PC-9 (cell line): ENCODE data around the gene NEU1. TPM values are rescaled to one million over a fixed set of nuclear protein-coding genes. Genes with fewer than 3 reads are reported as not detected.
"Not testable (repeated sequence)": the region's sequence is repeated elsewhere in the genome, so short reads cannot be mapped to it uniquely, and the experiment has no call there.

Experiments
- BruUV-seq: library from RNA; stranded (reverse); fragments of 400-500 nt; replicated peaks from 2 replicates; lab custom pipeline; 2021; lab: Mats Ljungman, UMichigan
- CTCF ChIA-PET: fragments of 300-600 bp; sonication (Branson Sonifier 250); formaldehyde crosslinking; loops from one replicate; lab custom pipeline; 2022; ENCODE audit warnings: antibody characterized with exemption; lab: Charles Lee
- POLR2A ChIA-PET: fragments of 300-600 bp; sonication (Branson Sonifier 250); formaldehyde crosslinking; loops from one replicate; lab custom pipeline; 2022; ENCODE audit warnings: antibody characterized with exemption; ENCODE audit not compliant: unreplicated experiment; lab: Charles Lee
- DNase-seq, 2 experiments: peaks; one replicate each; pipeline versions ENCODE4 v3.0.0 to v3.0.0-alpha.2; 2015 to 2022; ENCODE audit warnings: mixed read lengths in 1 of 2
- H2AFZ ChIP-seq: fragments of 200-600 bp; sonication (generic); 2 replicates; pipeline ENCODE4 v1.8.1; 2017; ENCODE audit warnings: antibody characterized with exemption
- H3F3A ChIP-seq: fragments of 200-600 bp; sonication (generic); 2 replicates; pipeline ENCODE4 v1.8.1; 2017; ENCODE audit warnings: antibody characterized with exemption, mild to moderate bottlenecking, low read depth; ENCODE audit not compliant: insufficient read depth
- H3K27ac ChIP-seq: fragments of 200-600 bp; sonication (generic); 2 replicates; pipeline ENCODE4 v1.6.1; 2016; ENCODE audit warnings: mixed run types
- H3K27me3 ChIP-seq: fragments of 200-600 bp; sonication (generic); 2 replicates; pipeline ENCODE4 v1.6.1; 2016; ENCODE audit warnings: low read depth, mixed run types; ENCODE audit not compliant: insufficient read depth
- H3K36me3 ChIP-seq: fragments of 200-600 bp; sonication (generic); 2 replicates; pipeline ENCODE4 v1.6.1; 2016; ENCODE audit warnings: low read depth, mixed run types
- H3K4me1 ChIP-seq: fragments of 200-600 bp; sonication (generic); replicated peaks from 2 replicates; pipeline ENCODE4 v1.6.1; 2016; ENCODE audit warnings: mixed run types; ENCODE audit not compliant: insufficient read depth
- H3K4me2 ChIP-seq: fragments of 200-600 bp; sonication (generic); 2 replicates; pipeline ENCODE4 v1.6.1; 2017; ENCODE audit warnings: mixed run types
- H3K4me3 ChIP-seq: fragments of 200-600 bp; sonication (generic); 2 replicates; pipeline ENCODE4 v1.6.1; 2016; ENCODE audit warnings: mixed run types
- H3K79me2 ChIP-seq: fragments of 200-600 bp; sonication (generic); 2 replicates; pipeline ENCODE4 v1.6.1; 2017; ENCODE audit warnings: low read depth, mixed run types
- H3K9me2 ChIP-seq: fragments of 200-600 bp; sonication (generic); 2 replicates; pipeline ENCODE4 v1.8.1; 2017; ENCODE audit warnings: mild to moderate bottlenecking; ENCODE audit not compliant: insufficient read depth
- H3K9me3 ChIP-seq: fragments of 200-600 bp; sonication (generic); 2 replicates; pipeline ENCODE4 v1.8.1; 2016; ENCODE audit warnings: low read depth; ENCODE audit not compliant: insufficient read depth
- H4K20me1 ChIP-seq: fragments of 200-600 bp; sonication (generic); 2 replicates; pipeline ENCODE4 v1.8.1; 2017; ENCODE audit not compliant: insufficient read depth
- CTCF ChIP-seq: fragments of 200-600 bp; sonication (generic); conservative IDR thresholded peaks from 2 replicates; pipeline ENCODE4 v1.6.1; 2017; ENCODE audit warnings: mixed run types, antibody characterized with exemption, mild to moderate bottlenecking, moderate library complexity
- EZH2 ChIP-seq: fragments of 200-600 bp; sonication (generic); IDR thresholded peaks from 2 replicates; pipeline ENCODE4 v1.8.0; 2017; ENCODE audit warnings: antibody characterized with exemption, low read depth
- intact Hi-C: fragments of 100-400 bp; cut with micrococcal nuclease; formaldehyde crosslinking; loops from one replicate; pipeline ENCODE4 v1.10.0; 2022; ENCODE audit not compliant: unreplicated experiment
- total RNA-seq: library from RNA; stranded (reverse); gene quantifications from 2 replicates; pipeline ENCODE4 v1.2.3, GENCODE V29; 2021

The NEU1 gene
- total RNA-seq, 1 experiment from 2014 or later: 23.4 TPM

DNA sequence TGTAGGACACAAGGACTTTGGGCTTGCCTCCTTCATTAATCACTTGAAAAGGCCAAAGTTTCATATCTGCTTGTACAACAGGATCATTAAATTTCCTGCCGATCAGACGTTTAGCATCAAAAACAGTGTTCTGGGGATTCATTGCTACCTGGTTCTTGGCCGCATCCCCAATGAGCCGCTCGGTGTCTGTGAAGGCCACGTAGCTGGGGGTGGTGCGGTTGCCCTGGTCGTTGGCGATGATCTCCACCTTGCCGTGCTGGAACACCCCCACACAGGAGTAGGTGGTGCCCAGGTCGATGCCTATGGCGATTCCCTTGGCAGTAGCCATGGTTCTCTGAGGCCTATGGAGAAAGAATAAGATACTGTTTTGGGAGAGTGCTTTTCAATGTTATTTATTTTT lies 51.0 kb downstream of the NEU1 start:
- BruUV-seq: no TSS peak

DNA sequence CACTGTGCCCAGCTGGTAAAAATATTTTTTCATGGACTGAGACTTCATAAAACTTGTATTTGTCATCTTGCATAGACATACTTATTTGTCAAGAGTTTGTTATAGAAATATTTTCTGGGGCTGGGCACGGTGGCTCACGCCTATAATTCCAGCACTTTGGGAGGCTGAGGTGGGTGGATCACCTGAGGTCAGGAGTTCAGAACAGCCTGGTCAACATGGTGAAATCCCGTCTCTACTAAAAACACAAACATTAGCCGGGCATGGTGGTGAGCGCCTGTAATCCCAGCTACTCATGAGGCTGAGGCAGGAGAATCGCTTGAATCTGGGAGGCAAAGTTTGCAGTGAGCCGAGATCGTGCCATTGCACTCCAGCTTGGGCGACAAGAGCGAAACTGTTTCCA lies 54.0 kb downstream of the NEU1 start:
- H3K9me3 ChIP-seq, DNase-seq, H3K4me3 ChIP-seq, H4K20me1 ChIP-seq, intact Hi-C loops, H3K4me2 ChIP-seq, H2AFZ ChIP-seq, H3K27ac ChIP-seq, H3K36me3 ChIP-seq, H3K9me2 ChIP-seq, BruUV-seq, H3K27me3 ChIP-seq: not testable (repeated sequence)
- H3F3A ChIP-seq: peaks cover 20% of the 10 kb centered on the region
- CTCF ChIA-PET: interaction anchor here (0.6 kb wide), 1 partner anchor 54 kb away, joined by 3 read pairs; the partner anchor contains the start of gene NEU1
- H3K79me2 ChIP-seq: peaks cover 44% of the 10 kb centered on the region
- POLR2A ChIA-PET: interaction anchor here (0.7 kb wide), 1 partner anchor 14 kb away, joined by 3 read pairs; no protein-coding TSS in a partner anchor
- peaks cover 14% of the 10 kb centered on the region for H3K4me1 ChIP-seq

More for the DNA sequence above, 51.0 kb downstream of the NEU1 start:
- H2AFZ ChIP-seq: no peak overlapping the region
- peaks cover 31% of the 10 kb centered on the region for H3F3A ChIP-seq
- ChIA-PET CTCF (interaction anchor here (0.7 kb wide), 1 partner anchor 23 kb away, joined by 3 read pairs; no protein-coding TSS in a partner anchor), POLR2A (no interaction called here)
- no peaks in the 10 kb centered on the region for H3K9me3 ChIP-seq
- H3K4me1 ChIP-seq: peaks cover 19% of the 10 kb centered on the region
- H3K4me3 ChIP-seq: no peak overlapping the region
- H3K4me2 ChIP-seq: no peak overlapping the region
- no peaks in the 10 kb centered on the region for H3K27me3 ChIP-seq
- no peak overlapping the region for H3K27ac ChIP-seq
- peaks cover 26% of the 10 kb centered on the region for H3K79me2 ChIP-seq
- no peaks in the 10 kb centered on the region for H3K36me3 ChIP-seq
- TF ChIP-seq CTCF: no peak
- no peak for TF ChIP-seq EZH2
- no peaks in the 10 kb centered on the region for H3K9me2 ChIP-seq
- intact Hi-C loops: no loop called here
- no peaks in the 10 kb centered on the region for H4K20me1 ChIP-seq
- no peak for DNase-seq

Other genes with a start within 250 kb of the NEU1 start
- not detected in 2 replicates for gene AIF1, start 247.6 kb downstream of the NEU1 start, total RNA-seq
- 182 and 192 TPM in 2 replicates for gene PRRC2A, start 242.1 kb downstream of the NEU1 start, total RNA-seq
- 336 and 358 TPM in 2 replicates for gene BAG6, start 210.2 kb downstream of the NEU1 start, total RNA-seq
- 2.7 and 2.9 TPM in 2 replicates for gene APOM, start 206.9 kb downstream of the NEU1 start, total RNA-seq
- 17.2 and 17.8 TPM in 2 replicates for gene C6orf47, start 202.0 kb downstream of the NEU1 start, total RNA-seq
- gene GPANK1, start 197.8 kb downstream of the NEU1 start, total RNA-seq: 11.5 and 13.0 TPM in 2 replicates
- 152 and 173 TPM in 2 replicates for gene CSNK2B, start 196.7 kb downstream of the NEU1 start, total RNA-seq
- gene LY6G5B, start 192.8 kb downstream of the NEU1 start, total RNA-seq: 20.9 and 24.0 TPM in 2 replicates
- 2.6 and 3.7 TPM in 2 replicates for gene LY6G5C, start 181.8 kb downstream of the NEU1 start, total RNA-seq
- gene ABHD16A, start 159.5 kb downstream of the NEU1 start, total RNA-seq: 31.3 and 35.2 TPM in 2 replicates
- not detected in 2 replicates for gene LY6G6F, start 156.0 kb downstream of the NEU1 start, total RNA-seq
- not detected in 2 replicates for gene LY6G6D, start 147.5 kb downstream of the NEU1 start, total RNA-seq
- gene LY6G6C, start 141.1 kb downstream of the NEU1 start, total RNA-seq: 1.2 and 2.1 TPM in 2 replicates
- 0.43 and 0.59 TPM in 2 replicates for gene MPIG6B, start 139.4 kb downstream of the NEU1 start, total RNA-seq
- gene DDAH2, start 133.5 kb downstream of the NEU1 start, total RNA-seq: 58.3 and 99.6 TPM in 2 replicates
- 546 and 599 TPM in 2 replicates for gene CLIC1, start 126.3 kb downstream of the NEU1 start, total RNA-seq
- gene MSH5, start 122.8 kb downstream of the NEU1 start, total RNA-seq: 50.0 and 68.8 TPM in 2 replicates
- 11.1 and 16.9 TPM in 2 replicates for gene SAPCD1, start 100.2 kb downstream of the NEU1 start, total RNA-seq
- 6.0 and 9.6 TPM in 2 replicates for gene VWA7, start 85.5 kb downstream of the NEU1 start, total RNA-seq
- 99.6 and 124 TPM in 2 replicates for gene VARS1, start 67.1 kb downstream of the NEU1 start, total RNA-seq
- 67.5 and 74.3 TPM in 2 replicates for gene LSM2, start 55.9 kb downstream of the NEU1 start, total RNA-seq
- 2.3 and 2.6 TPM in 2 replicates for gene HSPA1L, start 47.5 kb downstream of the NEU1 start, total RNA-seq
- 378 and 385 TPM in 2 replicates for gene HSPA1A, start 47.3 kb downstream of the NEU1 start, total RNA-seq
- 334 and 340 TPM in 2 replicates for gene HSPA1B, start 35.1 kb downstream of the NEU1 start, total RNA-seq
- 44.4 and 44.9 TPM in 2 replicates for gene SLC44A4, start 16.2 kb upstream of the NEU1 start, total RNA-seq
- gene EHMT2, start 34.9 kb upstream of the NEU1 start, total RNA-seq: 57.3 and 68.3 TPM in 2 replicates
- 16.2 and 20.3 TPM in 2 replicates for gene ZBTB12, start 39.3 kb upstream of the NEU1 start, total RNA-seq
- gene C2, start 64.9 kb upstream of the NEU1 start, total RNA-seq: 0.96 and 2.4 TPM in 2 replicates
- gene CFB, start 83.3 kb upstream of the NEU1 start, total RNA-seq: 22.6 and 25.5 TPM in 2 replicates
- gene NELFE, start 96.2 kb upstream of the NEU1 start, total RNA-seq: 43.0 and 50.8 TPM in 2 replicates
- 67.9 and 86.0 TPM in 2 replicates for gene SKIC2, start 96.4 kb upstream of the NEU1 start, total RNA-seq
- gene DXO, start 109.3 kb upstream of the NEU1 start, total RNA-seq: 24.5 and 36.0 TPM in 2 replicates
- 7.0 and 9.3 TPM in 2 replicates for gene C4A, start 119.2 kb upstream of the NEU1 start, total RNA-seq
- gene C4B, start 152.0 kb upstream of the NEU1 start, total RNA-seq: 7.5 and 8.3 TPM in 2 replicates
- 0.33 TPM in 1 of 2 replicates, not detected in the other for gene CYP21A2, start 175.6 kb upstream of the NEU1 start, total RNA-seq
- 15.1 and 22.1 TPM in 2 replicates for gene TNXB, start 246.5 kb upstream of the NEU1 start, total RNA-seq